GM12875 (cell line): ENCODE data around the gene ERN1.

Source experiments
- H3K4me3 ChIP-seq: one replicate; pipeline ENCODE4 v1.5.1; 2011; ENCODE audit warnings: low read depth, low read length, control low read depth
- TF ChIP-seq, protein P1 (sequence below): IDR thresholded peaks from 2 replicates; pipeline ENCODE4 v1.5.1; 2011; ENCODE audit warnings: low read depth, mild to moderate bottlenecking, control low read depth, inconsistent platforms, low read length, moderate library complexity, borderline replicate concordance; ENCODE audit not compliant: insufficient read depth

The ERN1 gene

GRCh38 chr17:64060331-64060730, 69.6 kb downstream of the ERN1 start:
- TF ChIP-seq, protein P1, sequence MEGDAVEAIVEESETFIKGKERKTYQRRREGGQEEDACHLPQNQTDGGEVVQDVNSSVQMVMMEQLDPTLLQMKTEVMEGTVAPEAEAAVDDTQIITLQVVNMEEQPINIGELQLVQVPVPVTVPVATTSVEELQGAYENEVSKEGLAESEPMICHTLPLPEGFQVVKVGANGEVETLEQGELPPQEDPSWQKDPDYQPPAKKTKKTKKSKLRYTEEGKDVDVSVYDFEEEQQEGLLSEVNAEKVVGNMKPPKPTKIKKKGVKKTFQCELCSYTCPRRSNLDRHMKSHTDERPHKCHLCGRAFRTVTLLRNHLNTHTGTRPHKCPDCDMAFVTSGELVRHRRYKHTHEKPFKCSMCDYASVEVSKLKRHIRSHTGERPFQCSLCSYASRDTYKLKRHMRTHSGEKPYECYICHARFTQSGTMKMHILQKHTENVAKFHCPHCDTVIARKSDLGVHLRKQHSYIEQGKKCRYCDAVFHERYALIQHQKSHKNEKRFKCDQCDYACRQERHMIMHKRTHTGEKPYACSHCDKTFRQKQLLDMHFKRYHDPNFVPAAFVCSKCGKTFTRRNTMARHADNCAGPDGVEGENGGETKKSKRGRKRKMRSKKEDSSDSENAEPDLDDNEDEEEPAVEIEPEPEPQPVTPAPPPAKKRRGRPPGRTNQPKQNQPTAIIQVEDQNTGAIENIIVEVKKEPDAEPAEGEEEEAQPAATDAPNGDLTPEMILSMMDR, result no peak
- no peak overlapping the region for H3K4me3 ChIP-seq

- no peak overlapping the region for H3K4me3 ChIP-seq
- TF ChIP-seq, protein P1, result no peak
Measured at GRCh38 chr17:64059756-64060155, 70.2 kb downstream of the ERN1 start.

- TF ChIP-seq, protein P1, result no peak
- H3K4me3 ChIP-seq, result no peak overlapping the region
Measured at GRCh38 chr17:64058621-64059020, 71.3 kb downstream of the ERN1 start.

- TF ChIP-seq, protein P1, result no peak
Measured at GRCh38 chr17:64057701-64058263, 72.2 kb downstream of the ERN1 start.

GRCh38 chr17:64056269-64057005, 73.5 kb downstream of the ERN1 start:
- TF ChIP-seq, protein P1, result peak; percentile 6; the same call in 1 of the 2 replicates
- no peak overlapping the region for H3K4me3 ChIP-seq

More at GRCh38 chr17:64057701-64058263, 72.2 kb downstream of the ERN1 start:
- no peak overlapping the region for H3K4me3 ChIP-seq

- TF ChIP-seq, protein P1, result no peak
- no peak overlapping the region for H3K4me3 ChIP-seq
Measured at GRCh38 chr17:64055183-64056142, 74.5 kb downstream of the ERN1 start.
